ENCODE measurements around the gene MRPS10. TPM values are rescaled to one million over a fixed set of nuclear protein-coding genes. Genes with fewer than 3 reads are reported as not detected.
"Not testable (repeated sequence)": the region's sequence is repeated elsewhere in the genome, so short reads cannot be mapped to it uniquely, and the experiment has no call there.

The MRPS10 gene
- total RNA-seq, 1 experiment from 2014 or later: 95.7 TPM

DNA sequence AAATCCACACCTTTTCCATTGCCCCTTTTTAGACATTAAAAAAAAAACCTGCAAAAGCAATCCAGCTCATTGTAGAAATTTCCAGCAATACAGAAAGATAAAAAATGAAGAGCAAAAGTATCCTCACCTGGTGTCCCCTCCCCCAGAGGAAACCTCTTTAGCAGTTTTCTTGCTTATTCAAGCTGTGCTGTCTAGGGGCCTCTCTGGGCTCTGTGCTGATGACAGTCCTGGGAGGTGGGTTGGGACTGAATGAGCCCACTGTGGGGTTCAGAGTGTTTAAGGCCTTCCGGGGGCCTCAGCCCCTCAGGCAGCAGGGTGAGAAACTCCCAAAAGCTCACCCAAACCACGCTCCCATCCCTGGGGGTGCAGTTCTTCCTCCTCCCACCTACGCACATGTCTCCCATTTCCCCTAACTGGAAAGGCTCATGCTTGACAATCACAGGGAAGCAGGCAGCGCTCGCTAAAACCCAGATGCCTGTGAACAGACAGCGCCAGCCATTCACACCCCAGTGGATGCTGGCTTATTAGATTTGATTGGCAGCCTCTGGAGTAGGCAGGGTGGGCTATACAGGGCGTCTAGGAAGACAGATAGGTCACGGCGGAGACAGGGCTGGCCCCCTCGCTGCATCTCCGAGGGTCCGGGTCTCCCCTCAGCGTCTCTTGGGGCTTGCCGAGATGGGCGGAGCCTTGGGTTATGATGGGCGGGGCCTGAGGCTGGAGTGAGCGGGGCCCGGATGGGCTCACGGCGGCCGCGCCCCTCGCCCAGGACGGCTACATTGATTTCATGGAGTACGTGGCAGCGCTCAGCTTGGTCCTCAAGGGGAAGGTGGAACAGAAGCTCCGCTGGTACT is 39.9 kb downstream of the MRPS10 start:
- DNase-seq (ENCODE audit: low read depth): no peak

DNA sequence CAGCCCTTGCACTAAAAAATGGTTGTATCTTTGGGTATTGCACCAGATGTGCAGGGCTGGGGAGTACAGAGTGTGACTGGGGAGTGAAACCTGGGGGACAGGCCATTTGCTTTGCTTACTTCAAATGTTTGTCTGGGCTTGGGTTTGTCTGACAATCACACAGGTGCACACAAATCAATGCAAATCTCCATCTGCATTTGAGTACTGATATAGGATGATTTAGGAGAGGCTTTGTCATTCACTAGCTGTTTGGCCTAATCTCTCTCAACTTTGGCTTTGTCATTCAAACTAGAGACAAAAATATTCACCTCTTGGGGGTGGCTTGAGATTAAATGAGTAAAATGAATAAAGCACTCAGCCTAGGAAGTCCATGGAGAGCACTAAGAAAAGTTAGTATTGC is 40.7 kb downstream of the MRPS10 start:
- DNase-seq (ENCODE audit: low read depth): no peak

DNA sequence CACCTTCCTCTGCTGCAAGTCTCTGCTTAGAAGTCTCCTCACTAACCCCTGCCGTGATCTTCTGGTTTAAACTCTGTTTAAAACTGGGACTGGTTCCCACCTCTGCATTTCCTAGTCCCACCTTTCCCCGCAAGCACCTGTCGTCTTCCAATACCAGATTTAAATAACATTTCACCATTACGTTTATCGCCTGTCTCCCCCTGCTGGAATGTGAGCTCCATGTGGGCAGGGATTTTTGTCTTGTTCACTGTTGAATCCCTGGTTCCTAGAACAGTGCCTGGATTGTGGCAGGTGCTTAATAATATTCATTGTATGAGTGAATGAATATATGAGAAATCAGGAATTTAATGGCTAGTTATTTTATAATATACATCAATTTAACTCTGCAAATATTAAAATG is 41.8 kb downstream of the MRPS10 start:
- no peak for DNase-seq (ENCODE audit: low read depth)

DNA sequence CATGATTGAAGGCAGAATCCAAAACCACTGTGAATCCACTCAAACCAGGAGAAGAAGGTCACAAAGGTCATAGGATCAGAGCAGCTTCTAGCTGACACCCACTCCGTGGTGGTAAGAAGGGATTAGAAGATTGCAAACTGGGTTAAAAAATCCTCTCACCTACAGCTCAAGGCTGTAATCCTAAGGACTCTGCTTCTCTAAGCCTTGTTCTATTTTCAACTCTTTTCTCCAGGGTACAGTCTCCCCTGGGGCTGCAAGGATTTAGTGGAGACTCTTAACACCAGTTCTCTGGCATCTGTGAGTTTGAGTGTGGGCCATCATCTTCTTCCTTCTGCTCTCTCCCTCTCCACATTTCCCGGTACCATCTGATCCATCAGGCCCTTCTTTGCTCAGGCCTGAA is 44.6 kb downstream of the MRPS10 start, which contains the start of gene GUCA1A:
GUCA1A (plus strand) TSS at position 264 of the 400 bp plus-strand sequence. CDS start 250 bp downstream, outside the sequence.
- no peak for DNase-seq (ENCODE audit: low read depth)

DNA sequence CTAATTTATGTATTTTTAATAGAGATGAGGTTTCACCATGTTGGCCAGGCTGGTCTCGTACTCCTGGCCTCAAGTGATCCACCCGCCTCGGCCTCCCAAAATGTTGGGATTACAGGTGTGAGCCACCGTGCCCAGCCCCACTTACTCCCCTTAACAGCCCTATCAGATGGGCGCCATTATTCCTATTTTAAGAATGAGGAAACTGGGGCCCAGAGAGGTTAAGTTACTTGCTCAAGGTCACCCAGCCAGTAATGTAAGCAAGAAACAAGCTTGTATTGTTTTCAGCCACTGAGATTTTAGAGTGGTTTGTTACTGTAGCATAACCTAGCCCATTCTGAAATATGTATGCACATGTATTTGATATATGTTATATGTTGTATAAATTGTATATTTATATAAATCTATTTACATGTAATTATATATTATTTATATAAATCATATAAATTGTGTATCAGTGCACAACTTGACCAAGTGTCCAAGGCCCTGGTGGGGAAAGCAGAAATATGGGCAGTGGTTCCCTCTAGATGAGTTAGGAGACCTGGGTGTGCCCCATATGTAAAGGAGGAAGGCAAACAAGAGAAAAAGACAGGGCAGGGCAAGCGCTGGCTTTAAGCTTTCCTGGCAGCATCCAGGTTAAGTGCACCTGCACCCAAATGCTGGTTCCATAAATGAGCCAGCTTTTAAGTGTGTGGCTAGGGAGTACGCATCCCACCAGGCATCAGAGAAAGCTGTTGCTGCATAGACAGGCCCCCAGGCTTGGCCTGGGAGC is 45.7 kb downstream of the MRPS10 start:
- no peak for DNase-seq (ENCODE audit: low read depth)

DNA sequence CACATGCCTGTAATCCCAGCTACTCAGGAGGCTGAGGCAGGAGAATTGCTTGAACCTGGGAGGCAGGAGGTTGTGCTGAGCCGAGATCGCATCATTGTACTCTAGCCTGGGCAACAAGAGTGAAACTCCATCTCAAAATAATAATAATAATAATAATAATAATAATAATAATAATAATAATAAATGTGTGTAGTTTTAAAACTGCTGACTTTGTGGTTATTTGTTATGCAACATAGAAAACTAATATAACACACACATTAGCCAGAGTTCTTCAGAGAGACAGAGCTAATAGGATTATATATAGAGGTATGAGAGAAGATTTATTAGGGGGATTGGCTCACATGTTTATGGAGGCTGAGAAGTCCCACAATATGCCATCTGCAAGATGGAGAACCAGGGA is 47.9 kb downstream of the MRPS10 start:
- DNase-seq (ENCODE audit: low read depth): not testable (repeated sequence)

DNA sequence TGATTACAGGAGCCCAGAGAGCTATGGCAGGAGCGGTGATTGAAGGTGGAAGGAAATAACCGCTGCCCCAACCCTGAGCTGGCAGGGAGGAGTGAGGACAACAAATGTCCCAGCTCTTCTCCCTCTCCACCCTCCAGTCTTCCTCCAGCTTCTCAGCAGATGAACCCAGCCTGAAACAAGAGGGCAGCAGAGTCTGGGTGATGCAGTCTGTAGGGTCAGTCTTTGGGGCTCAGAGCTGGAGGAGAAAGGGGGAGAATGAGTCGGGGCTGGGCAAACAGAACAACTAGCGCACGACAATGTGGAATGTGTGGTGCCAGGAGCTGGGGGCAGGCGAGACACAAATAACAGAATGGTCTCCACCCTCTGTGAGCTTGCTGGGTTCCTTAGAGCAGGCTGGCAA is 49.0 kb downstream of the MRPS10 start:
- DNase-seq (ENCODE audit: low read depth): no peak

DNA sequence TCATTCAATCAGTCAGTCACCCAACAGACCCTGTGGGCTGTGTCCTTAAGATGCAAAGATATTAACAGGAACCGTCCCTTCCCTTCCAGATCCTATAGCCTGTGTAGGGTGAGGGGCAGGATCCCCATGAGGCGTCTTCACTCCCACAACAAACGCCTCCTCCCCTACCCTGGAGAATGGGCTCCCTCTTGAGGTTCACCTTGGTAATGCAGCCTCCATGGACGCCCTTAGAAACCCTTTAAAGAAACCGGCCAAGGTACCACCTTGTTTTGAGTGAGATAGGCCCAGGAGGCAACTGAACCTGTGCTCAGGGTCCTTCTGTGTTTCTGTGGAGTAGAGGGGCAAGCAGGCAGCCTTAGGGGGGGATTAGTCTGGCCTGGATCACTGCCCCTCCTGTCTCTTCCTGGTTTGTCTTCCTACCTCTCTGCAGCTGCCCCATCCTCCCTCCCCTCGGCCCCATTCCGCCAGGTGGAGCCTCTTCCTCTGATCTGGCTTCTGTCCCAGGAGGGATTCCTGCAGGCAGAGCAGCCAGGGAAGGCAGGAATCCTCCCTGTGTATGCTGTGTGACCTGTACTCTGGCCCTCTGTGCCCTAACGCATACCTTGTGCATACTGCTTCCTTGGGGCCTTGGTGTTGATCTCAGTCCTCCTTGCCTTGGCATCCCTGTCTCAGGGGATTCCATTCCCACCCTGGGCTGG is 51.1 kb downstream of the MRPS10 start:
- peak; percentile 82 for DNase-seq (ENCODE audit: low read depth)

DNA sequence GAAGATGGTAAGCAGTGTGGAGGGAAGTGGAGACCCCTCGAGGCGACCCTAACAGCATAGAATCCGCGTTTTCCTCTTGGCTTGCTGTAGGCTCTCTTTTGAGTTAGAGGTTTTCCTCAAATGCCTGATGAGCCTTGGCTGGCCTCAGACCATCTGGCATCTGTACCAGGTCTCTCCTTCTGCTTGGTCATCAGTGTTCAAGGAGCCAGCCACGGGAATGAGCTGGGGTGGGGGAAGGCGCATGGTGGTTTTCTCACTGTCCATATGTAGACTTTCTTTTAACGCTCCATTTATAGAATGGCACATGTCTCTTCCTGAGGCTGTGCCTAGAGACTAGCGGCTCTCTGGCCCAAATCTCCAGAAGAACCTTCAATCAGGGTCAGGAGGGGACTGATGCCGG is 52.6 kb downstream of the MRPS10 start:
- no peak for DNase-seq (ENCODE audit: low read depth)

DNA sequence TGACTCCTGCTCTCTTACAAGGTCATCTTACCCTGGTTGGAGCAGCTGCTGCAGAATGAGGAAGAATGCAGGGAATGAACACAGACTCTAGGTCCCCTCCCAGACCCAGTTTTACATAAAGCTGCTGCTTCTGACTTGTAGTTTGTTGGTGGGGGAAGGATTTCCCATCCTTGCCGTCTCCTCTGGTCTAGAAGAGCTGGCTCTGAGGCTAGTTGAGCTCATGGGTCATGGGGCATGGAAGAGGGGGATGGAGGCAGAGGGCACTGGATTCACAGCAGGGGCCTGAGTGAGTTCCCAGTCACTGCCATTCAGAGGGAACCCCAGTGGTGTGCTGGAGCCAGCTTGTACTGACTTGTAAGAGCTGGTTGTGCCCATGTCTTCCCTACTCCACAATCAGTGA is 53.7 kb downstream of the MRPS10 start:
- DNase-seq (ENCODE audit: low read depth): no peak

DNA sequence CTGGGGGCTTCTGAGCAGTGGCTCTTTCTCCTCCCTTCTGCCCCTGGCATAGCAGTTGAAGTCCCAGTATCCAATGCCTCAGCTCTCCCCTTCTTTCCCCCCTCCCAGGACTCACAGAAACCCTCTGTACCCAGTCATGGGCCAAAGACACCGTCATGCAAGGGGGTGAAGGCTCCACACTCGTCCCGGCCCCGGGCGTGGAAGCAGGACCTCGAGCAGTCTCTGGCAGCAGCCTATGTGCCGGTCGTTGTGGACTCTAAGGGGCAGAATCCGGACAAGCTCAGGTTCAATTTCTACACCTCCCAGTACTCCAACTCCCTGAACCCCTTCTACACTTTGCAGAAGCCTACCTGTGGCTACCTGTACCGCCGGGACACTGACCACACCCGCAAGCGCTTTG is 54.8 kb downstream of the MRPS10 start:
- no peak for DNase-seq (ENCODE audit: low read depth)

DNA sequence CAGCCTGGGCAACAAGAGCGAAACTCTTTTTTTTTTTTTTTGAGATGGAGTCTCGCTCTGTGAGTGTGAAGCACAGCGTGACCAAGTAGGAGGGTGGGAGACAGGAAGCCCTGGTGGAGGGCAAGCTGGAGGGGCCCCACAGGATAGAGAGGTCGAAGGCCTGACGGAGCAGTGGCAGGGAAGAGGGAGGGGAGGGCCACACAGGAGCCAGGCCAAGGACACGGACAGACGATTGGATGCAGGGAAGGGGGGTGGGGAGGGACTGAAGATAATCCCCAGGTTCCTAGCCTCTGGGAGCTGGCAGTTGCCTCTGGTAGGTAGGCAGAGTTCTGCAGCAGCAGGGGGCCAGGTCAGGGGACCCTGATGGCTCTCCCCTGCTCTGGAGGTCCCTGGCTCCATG is 55.3 kb downstream of the MRPS10 start:
- DNase-seq (ENCODE audit: low read depth): no peak

DNA sequence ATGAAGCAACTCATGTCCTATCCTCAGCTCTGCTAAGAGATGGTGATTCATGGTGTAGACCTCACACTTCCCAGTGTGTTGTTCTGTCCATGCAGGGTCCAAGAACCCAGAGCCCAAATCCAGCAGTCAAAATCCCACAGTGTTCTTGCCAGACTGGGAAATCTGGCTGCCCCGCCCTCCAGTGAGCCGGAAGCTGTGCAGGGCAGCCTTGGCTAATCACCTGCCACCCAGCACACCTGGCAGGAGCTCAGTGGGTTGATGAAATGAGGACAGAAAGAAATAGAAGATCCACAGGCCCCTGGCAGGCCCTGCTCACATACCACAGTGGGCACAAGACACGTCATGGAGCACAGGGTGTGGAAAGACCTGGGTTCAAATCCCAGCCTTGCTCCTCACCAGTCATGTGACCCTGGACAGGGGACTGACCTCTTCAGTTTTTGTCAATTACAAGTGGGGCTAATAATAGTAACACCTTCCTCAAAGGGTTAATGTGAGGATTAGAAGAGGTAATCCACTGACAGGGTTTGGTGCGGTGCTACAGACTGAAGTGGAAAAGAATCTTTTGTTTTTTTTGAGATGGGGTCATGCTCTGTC is 58.1 kb downstream of the MRPS10 start:
- no peak for DNase-seq (ENCODE audit: low read depth)

DNA sequence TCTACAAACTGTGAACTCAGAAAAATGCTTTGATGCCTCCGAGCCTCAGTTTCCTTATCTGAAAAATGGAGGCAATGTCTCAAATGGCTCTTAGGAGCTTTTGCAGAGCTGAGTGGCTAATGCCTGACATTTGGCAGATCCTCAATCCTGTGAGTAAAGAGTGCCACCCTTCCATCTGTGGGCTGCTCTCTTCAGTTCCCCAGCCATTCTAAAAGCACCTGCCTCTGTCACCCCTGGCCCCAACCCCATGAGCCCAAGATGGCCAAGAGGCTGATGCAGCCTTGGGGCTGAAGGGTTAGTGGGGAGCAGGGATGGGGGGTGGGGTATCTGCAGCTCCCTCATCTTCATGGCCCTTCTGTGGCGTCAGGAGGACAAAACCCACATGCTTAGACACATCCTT is 59.0 kb downstream of the MRPS10 start:
- DNase-seq (ENCODE audit: low read depth): no peak

DNA sequence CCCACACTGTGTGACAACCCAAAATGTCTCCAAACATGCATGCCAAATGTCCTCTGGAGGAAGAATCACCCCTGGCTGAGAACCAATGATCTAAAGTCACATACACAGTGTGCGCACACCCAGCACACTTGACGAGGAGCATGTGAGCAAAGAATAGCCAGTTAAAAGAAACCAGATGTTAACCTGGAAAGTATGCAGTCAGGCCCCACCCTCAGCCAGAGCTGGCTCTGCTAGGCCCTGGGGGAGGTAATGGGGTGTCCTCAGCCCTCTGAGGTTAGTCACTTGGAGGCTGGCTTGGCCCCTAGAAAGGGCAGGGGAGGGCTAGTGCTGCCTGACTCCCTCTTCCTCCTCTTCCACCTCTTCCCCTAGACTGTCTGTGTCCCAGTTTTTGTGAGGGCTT is 59.6 kb downstream of the MRPS10 start:
- DNase-seq (ENCODE audit: low read depth): no peak

Other genes starting within 250 kb of the MRPS10 start
- gene TAF8, start 167.3 kb downstream of the MRPS10 start, total RNA-seq (2014; rRNA removed; shearing (Covaris generic)): 20.6 and 34.1 TPM in 2 replicates
- gene C6orf132, start 75.2 kb downstream of the MRPS10 start, total RNA-seq (2014; rRNA removed; shearing (Covaris generic)): not detected in 2 replicates
- not detected in 2 replicates for gene GUCA1A, start 44.5 kb downstream of the MRPS10 start, total RNA-seq (2014; rRNA removed; shearing (Covaris generic))
- gene GUCA1B, start 22.9 kb downstream of the MRPS10 start, total RNA-seq (2014; rRNA removed; shearing (Covaris generic)): 0.21 and 0.40 TPM in 2 replicates
- 3.3 and 3.8 TPM in 2 replicates for gene TRERF1, start 234.1 kb upstream of the MRPS10 start, total RNA-seq (2014; rRNA removed; shearing (Covaris generic))

All from Daoy (cell line).